Astrocyte (in vitro differentiated cells and primary cell): ENCODE results near the gene AGTPBP1. TPM values are rescaled to one million over a fixed set of nuclear protein-coding genes. Genes with fewer than 3 reads are reported as not detected.

Experiments used
- DNase-seq: peaks from one replicate; pipeline ENCODE4 v3.0.0-alpha.2; 2010; ENCODE audit warnings: low read depth
- FAIRE-seq: peaks from 2 replicates; lab custom pipeline; 2011; peaks lifted over from hg19 to GRCh38; lab: Jason Lieb, UNC
- H2AFZ ChIP-seq: 2 replicates; pipeline ENCODE4 v1.6.0; 2012; ENCODE audit warnings: low read depth, low read length, inconsistent platforms
- H3K27ac ChIP-seq: 2 replicates; pipeline ENCODE4 v1.5.1; 2011; ENCODE audit warnings: low read depth, low read length, inconsistent platforms
- H3K27me3 ChIP-seq: 2 replicates; pipeline ENCODE4 v1.6.0; 2011; ENCODE audit warnings: low read length, inconsistent platforms; ENCODE audit not compliant: insufficient read depth
- H3K36me3 ChIP-seq: 2 replicates; pipeline ENCODE4 v1.5.1; 2011; ENCODE audit warnings: low read length, inconsistent platforms; ENCODE audit not compliant: insufficient read depth
- H3K4me1 ChIP-seq: 2 replicates; pipeline ENCODE4 v1.5.1; 2011; ENCODE audit warnings: low read length, inconsistent platforms; ENCODE audit not compliant: insufficient read depth
- H3K4me2 ChIP-seq: 2 replicates; pipeline ENCODE4 v1.6.0; 2012; ENCODE audit warnings: low read length, inconsistent platforms
- H3K4me3 ChIP-seq: 2 replicates; pipeline ENCODE4 v1.5.1; 2011; ENCODE audit warnings: low read depth, mild to moderate bottlenecking, low read length, inconsistent platforms; ENCODE audit not compliant: insufficient read depth
- H3K79me2 ChIP-seq: 2 replicates; pipeline ENCODE4 v1.6.0; 2012; ENCODE audit warnings: mild to moderate bottlenecking, low read length, inconsistent platforms; ENCODE audit not compliant: insufficient read depth
- H3K9ac ChIP-seq: 2 replicates; pipeline ENCODE4 v1.6.0; 2012; ENCODE audit warnings: mild to moderate bottlenecking, low read length, inconsistent platforms
- H3K9me3 ChIP-seq: 2 replicates; pipeline ENCODE4 v1.5.1; 2012; ENCODE audit warnings: low read depth, mild to moderate bottlenecking, low read length, inconsistent platforms; ENCODE audit not compliant: insufficient read depth
- H4K20me1 ChIP-seq: 2 replicates; pipeline ENCODE4 v1.6.0; 2012; ENCODE audit warnings: low read length, inconsistent platforms; ENCODE audit not compliant: insufficient read depth
- H3K27ac Mint-ChIP-seq: one replicate; pipeline ENCODE4 v1.8.0; 2021; ENCODE audit warnings: mild to moderate bottlenecking, mixed read lengths; ENCODE audit not compliant: unreplicated experiment
- H3K27me3 Mint-ChIP-seq: one replicate; pipeline ENCODE4 v1.8.0; 2021; ENCODE audit warnings: low read depth, mixed read lengths; ENCODE audit not compliant: unreplicated experiment
- H3K36me3 Mint-ChIP-seq: one replicate; pipeline ENCODE4 v1.8.0; 2021; ENCODE audit warnings: low read depth, mixed read lengths; ENCODE audit not compliant: unreplicated experiment
- H3K4me1 Mint-ChIP-seq: one replicate; pipeline ENCODE4 v1.8.0; 2021; ENCODE audit warnings: low read depth, mixed read lengths; ENCODE audit not compliant: unreplicated experiment
- H3K4me3 Mint-ChIP-seq: one replicate; pipeline ENCODE4 v1.8.0; 2021; ENCODE audit warnings: mild to moderate bottlenecking, moderate library complexity, mixed read lengths; ENCODE audit not compliant: unreplicated experiment
- H3K9me3 Mint-ChIP-seq: one replicate; pipeline ENCODE4 v1.8.0; 2021; ENCODE audit warnings: mild to moderate bottlenecking, mixed read lengths; ENCODE audit not compliant: unreplicated experiment
- CTCF ChIP-seq: IDR thresholded peaks from 2 replicates; pipeline ENCODE4 v1.5.1; 2011; ENCODE audit warnings: low read depth, mild to moderate bottlenecking, inconsistent platforms, low read length, moderate library complexity; ENCODE audit not compliant: insufficient read depth
- EZH2 ChIP-seq: IDR thresholded peaks from 2 replicates; pipeline ENCODE4 v1.6.1; 2012; ENCODE audit warnings: mild to moderate bottlenecking, low read length, inconsistent platforms; ENCODE audit not compliant: insufficient read depth
- total RNA-seq: library from RNA; stranded (reverse); gene quantifications from 2 replicates; pipeline ENCODE4 v1.2.1, GENCODE V29; 2021

The AGTPBP1 gene
- total RNA-seq, 1 donor from 2014 or later, result 30.0 TPM

DNA sequence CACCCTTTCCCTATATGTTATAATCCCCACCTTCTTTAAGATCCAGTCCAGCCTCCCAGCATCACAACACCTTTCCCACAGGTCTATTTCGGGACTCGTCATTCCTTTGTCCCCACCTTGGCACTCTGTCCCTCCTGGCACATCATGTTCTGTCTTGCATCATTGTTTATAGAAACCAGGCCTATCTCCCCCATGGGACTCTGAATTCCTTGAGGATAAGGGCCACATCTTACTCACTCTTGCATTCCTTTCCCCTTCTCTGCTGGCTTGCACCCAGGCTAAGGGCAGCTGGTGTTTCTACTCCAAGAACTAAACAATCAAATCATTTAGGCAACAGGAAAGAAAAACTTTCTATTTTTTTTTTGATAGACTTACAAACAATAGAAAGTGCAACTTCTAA is 205.7 kb downstream of the AGTPBP1 start:
- no peaks in the 10 kb centered on the region for H3K9me3 ChIP-seq
- Mint-ChIP-seq H3K27ac (peak overlapping the region; percentile 53), H3K4me1 (peaks cover 3% of the 10 kb centered on the region), H3K9me3 (no peaks in the 10 kb centered on the region), H3K4me3 (no peak overlapping the region), H3K36me3 (no peaks in the 10 kb centered on the region), H3K27me3 (no peaks in the 10 kb centered on the region)
- no peaks in the 10 kb centered on the region for H3K79me2 ChIP-seq
- H3K27me3 ChIP-seq, result no peaks in the 10 kb centered on the region
- no peak overlapping the region for H3K9ac ChIP-seq
- H3K36me3 ChIP-seq, result no peaks in the 10 kb centered on the region
- no peak overlapping the region for H3K4me3 ChIP-seq
- no peak overlapping the region for H3K27ac ChIP-seq
- peaks cover 3% of the 10 kb centered on the region for H3K4me1 ChIP-seq
- H2AFZ ChIP-seq, result no peak overlapping the region
- H4K20me1 ChIP-seq, result no peaks in the 10 kb centered on the region
- DNase-seq, result peak; percentile 88
- H3K4me2 ChIP-seq, result peak overlapping the region; percentile 12
- no peak for TF ChIP-seq CTCF
- TF ChIP-seq EZH2, result no peak
- no peak for FAIRE-seq

DNA sequence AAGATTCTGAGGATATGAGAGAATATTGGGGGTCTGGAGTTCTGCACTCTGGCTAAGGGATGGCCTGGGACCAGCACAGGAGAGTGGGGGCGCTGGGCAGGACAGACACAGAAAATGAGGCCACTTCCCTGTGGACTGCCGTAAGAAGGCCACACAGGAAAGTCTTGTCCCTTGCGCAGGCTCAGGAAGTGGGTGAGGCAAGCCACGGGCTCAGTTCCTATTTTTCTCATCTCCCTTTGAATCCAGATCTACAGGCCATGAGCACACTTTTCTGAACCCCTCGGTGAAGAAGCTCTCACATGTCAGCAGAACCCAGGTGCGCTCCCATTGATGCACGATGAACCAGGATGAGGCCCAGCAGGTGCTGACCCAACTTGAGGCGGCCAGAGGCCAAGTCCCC is 207.4 kb downstream of the AGTPBP1 start:
- no peaks in the 10 kb centered on the region for H3K27me3 Mint-ChIP-seq
- Histone ChIP-seq H3K27ac (no peak overlapping the region), H3K4me3 (no peak overlapping the region), H4K20me1 (no peaks in the 10 kb centered on the region), H3K4me1 (peaks cover 3% of the 10 kb centered on the region), H3K9me3 (no peaks in the 10 kb centered on the region), H3K27me3 (no peaks in the 10 kb centered on the region), H3K4me2 (no peak overlapping the region), H3K36me3 (no peaks in the 10 kb centered on the region), H2AFZ (no peak overlapping the region), H3K79me2 (no peaks in the 10 kb centered on the region), H3K9ac (no peak overlapping the region)
- H3K4me1 Mint-ChIP-seq, result peaks cover 3% of the 10 kb centered on the region
- DNase-seq, result no peak
- no peak overlapping the region for H3K4me3 Mint-ChIP-seq
- no peaks in the 10 kb centered on the region for H3K9me3 Mint-ChIP-seq
- no peak for FAIRE-seq
- TF ChIP-seq EZH2 (no peak), CTCF (no peak)
- no peaks in the 10 kb centered on the region for H3K36me3 Mint-ChIP-seq
- no peak overlapping the region for H3K27ac Mint-ChIP-seq

GRCh38 chr9:85533538-85533937 is 208.2 kb downstream of the AGTPBP1 start:
- Histone ChIP-seq H3K4me2 (no peak overlapping the region), H3K27ac (no peak overlapping the region), H2AFZ (no peak overlapping the region), H3K27me3 (peaks cover 2% of the 10 kb centered on the region), H3K4me1 (peaks cover 3% of the 10 kb centered on the region), H3K9ac (no peak overlapping the region), H4K20me1 (no peaks in the 10 kb centered on the region), H3K4me3 (no peak overlapping the region), H3K36me3 (no peaks in the 10 kb centered on the region), H3K79me2 (no peaks in the 10 kb centered on the region), H3K9me3 (no peaks in the 10 kb centered on the region)
- H3K9me3 Mint-ChIP-seq, result peaks cover 2% of the 10 kb centered on the region
- TF ChIP-seq CTCF (no peak), EZH2 (no peak)
- no peak for FAIRE-seq
- H3K27ac Mint-ChIP-seq, result no peak overlapping the region
- H3K36me3 Mint-ChIP-seq, result no peaks in the 10 kb centered on the region
- peaks cover 3% of the 10 kb centered on the region for H3K4me1 Mint-ChIP-seq
- H3K27me3 Mint-ChIP-seq, result peaks cover 4% of the 10 kb centered on the region
- DNase-seq, result no peak
- H3K4me3 Mint-ChIP-seq, result no peak overlapping the region
